Astrocyte (in vitro differentiated cells and primary cell): ENCODE measurements around the gene KCNQ1.

Source experiments
- CTCF ChIP-seq: IDR thresholded peaks from 2 replicates; pipeline ENCODE4 v1.5.1; 2011; ENCODE audit warnings: low read depth, mild to moderate bottlenecking, inconsistent platforms, low read length, moderate library complexity; ENCODE audit not compliant: insufficient read depth
- EZH2 ChIP-seq: IDR thresholded peaks from 2 replicates; pipeline ENCODE4 v1.6.1; 2012; ENCODE audit warnings: mild to moderate bottlenecking, low read length, inconsistent platforms; ENCODE audit not compliant: insufficient read depth

DNA sequence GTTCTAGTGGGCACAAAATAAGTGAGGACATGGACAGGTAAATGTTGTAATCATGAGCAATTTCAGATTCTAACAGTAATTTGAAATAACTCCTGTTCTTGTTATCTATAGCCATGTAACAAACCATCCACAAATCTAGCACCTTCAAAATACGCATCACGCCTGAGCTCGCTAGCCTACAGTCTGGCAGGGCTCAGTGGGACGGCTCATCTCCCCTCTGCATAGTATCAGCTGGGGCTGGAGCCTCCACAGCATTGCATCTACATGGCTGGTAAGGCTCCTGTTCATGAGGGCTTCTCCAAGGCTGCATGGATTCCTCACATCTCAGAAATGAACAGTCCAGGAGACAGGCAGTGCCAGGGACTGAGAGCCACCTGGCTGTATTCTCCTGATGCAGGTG lies 112.6 kb downstream of the KCNQ1 start:
- TF ChIP-seq CTCF (no peak), EZH2 (no peak)
